ENCODE data around the gene MRPS15.

GRCh38 chr1:36436821-36437220 lies 27.4 kb downstream of the MRPS15 start:
- TF ChIP-seq CTCF (IDR thresholded peaks at IDR 0.05; ENCODE audit: extremely low read depth in 1 of 2, insufficient read depth in 1 of 2, low read depth in 1 of 2, low read length in 2 of 2) = no peak
- TF ChIP-seq EZH2 (IDR thresholded peaks at IDR 0.05; ENCODE audit: borderline replicate concordance, low read depth, low read length, severe bottlenecking) = no peak
- no peak for TF ChIP-seq MYC (IDR thresholded peaks at IDR 0.05; ENCODE audit: low read depth, low read length)
- no peak for TF ChIP-seq POLR2A (IDR thresholded peaks at IDR 0.05; ENCODE audit: low read depth, low read length)
- TF ChIP-seq POLR2AphosphoS5 (IDR thresholded peaks at IDR 0.05; ENCODE audit: insufficient read depth, low read depth, low read length) = no peak
- no peak for TF ChIP-seq FOS (IDR thresholded peaks at IDR 0.05; ENCODE audit: borderline replicate concordance, insufficient read depth, low read length)
- no peak for TF ChIP-seq MAX (IDR thresholded peaks at IDR 0.05; ENCODE audit: insufficient read depth, insufficient read length)
- no peak for TF ChIP-seq JUN (IDR thresholded peaks at IDR 0.05; ENCODE audit: borderline replicate concordance, insufficient read depth, insufficient read length, low read depth)
- TF ChIP-seq GATA2 (IDR thresholded peaks at IDR 0.05; ENCODE audit: insufficient read depth, insufficient read length, low read depth, low read length) = no peak

All from endothelial cell of umbilical vein (primary cell).